HG02970 (cell line): Measurements from ENCODE around the gene PHF12.
"Not testable (repeated sequence)": the region's sequence is repeated elsewhere in the genome, so short reads cannot be mapped to it uniquely, and the experiment has no call there.

Source experiments
- ATAC-seq: cut with Tn5 transposase; IDR thresholded peaks from one replicate; pipeline ENCODE4 v1.9.1; 2021; ENCODE audit warnings: mild to moderate bottlenecking, moderate library complexity, moderate number of reproducible peaks; ENCODE audit not compliant: unreplicated experiment, low FRiP score

PHF12 gene

DNA sequence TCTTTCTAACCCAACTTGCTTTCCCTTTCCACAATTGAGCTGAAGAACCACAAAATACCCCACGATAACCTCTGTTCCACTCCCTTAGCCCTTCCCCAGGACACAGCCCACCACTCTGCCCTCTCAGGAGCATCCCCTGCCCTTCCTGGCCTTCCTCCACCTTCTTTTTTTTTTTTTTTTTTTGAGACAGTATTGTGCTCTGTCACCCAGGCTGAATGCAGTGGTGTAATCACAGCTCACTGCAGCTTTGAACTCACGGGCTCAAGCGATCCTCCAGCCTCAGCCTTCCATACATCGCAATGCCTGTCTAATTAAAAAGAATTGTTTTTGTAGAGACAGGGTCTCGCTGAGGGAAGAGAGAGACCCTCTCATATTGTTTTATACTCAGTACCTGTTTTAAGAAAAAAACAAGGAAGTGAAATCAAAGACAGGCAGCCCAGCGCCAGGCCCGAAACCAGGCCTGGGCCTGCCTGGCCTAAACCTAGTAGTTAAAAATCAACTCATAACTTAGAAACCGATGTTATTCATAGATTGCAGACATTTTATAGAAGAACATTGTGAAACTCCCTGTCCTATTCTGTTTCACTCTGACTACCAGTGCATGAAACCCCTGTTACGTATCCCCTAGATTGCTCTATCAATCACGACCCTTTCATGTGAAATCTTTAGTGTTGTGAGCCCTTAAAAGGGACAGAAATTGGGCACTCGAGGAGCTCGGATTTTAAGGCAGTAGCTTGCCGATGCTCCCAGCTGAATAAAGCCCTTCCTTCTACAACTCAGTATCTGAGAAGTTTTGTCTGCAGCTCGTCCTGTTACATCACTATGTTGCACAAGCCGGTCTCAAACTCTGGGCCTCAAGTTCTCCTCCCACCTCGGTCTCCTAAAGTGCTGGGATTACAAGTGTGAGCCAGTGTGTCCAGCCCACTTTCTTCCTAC is 57.8 kb downstream of the PHF12 start:
- ATAC-seq = not testable (repeated sequence)

DNA sequence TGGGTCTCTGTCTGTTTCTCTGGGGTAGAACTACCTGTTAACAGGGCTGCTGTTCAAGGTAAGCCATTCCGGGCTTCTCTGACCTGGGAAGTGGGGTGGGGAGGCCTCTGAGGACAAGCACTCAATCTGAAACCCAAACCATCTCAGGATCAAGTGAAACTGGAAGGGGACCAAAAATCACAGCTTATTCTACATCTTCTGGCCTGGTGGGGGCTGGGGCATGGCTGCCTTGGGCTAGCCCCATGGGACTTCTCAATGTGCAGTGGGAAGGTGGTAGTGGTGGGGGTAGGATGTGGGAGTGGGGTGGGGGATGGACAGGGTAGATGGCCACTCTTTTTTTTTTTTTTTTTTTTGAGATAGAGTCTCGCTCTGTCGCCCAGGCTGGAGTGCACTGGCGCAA is 59.3 kb downstream of the PHF12 start:
- ATAC-seq = no peak

DNA sequence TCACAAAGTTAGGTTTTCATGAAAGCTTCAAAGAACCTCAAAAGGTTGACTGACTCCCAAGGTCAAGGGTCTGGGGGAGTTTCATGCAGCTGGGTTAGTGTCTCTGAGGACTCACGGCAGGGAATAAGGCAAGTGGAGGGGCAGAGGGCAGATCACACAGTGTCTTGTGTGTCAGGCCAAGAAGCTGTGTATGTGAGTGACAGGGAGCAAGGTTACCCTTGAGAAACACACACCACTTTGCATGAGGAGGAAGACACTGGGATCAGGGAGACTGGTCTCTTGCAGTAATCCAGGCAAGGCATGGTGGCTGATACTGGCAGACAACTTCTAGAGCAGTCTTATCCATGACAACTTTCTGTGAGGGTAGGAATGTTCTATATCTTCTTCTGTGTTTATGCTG is 60.1 kb downstream of the PHF12 start:
- ATAC-seq = no peak

GRCh38 chr17:28889996-28890395 is 61.3 kb downstream of the PHF12 start:
- ATAC-seq = no peak

DNA sequence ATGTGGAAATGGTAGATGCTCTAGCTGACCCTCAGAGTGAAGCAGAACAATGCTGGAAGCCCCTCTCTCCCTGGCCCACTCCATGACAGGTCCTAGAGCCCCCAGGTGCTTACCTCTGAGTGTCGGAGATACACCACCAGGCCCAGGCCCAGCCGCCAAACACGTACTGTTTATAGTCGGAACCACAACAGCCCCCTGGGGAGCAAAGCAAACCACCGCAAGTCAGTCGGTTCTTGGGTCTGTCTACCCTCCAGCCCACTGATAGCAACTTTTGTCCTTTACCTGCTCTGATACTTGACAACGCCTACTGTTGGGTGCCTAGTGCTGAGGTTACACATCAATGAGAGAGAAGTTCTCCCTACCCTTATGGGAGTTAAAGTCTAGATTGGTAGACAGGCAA is 62.5 kb downstream of the PHF12 start:
- ATAC-seq = no peak

- no peak for ATAC-seq
These were observed 63.3 kb downstream of the PHF12 start for GRCh38 chr17:28887871-28888471.

- ATAC-seq = no peak
These were observed 65.4 kb downstream of the PHF12 start for GRCh38 chr17:28885951-28886350.

GRCh38 chr17:28885363-28885762 is 66.0 kb downstream of the PHF12 start:
- ATAC-seq = no peak

GRCh38 chr17:28883967-28884702 is 67.2 kb downstream of the PHF12 start:
- ATAC-seq = no peak

DNA sequence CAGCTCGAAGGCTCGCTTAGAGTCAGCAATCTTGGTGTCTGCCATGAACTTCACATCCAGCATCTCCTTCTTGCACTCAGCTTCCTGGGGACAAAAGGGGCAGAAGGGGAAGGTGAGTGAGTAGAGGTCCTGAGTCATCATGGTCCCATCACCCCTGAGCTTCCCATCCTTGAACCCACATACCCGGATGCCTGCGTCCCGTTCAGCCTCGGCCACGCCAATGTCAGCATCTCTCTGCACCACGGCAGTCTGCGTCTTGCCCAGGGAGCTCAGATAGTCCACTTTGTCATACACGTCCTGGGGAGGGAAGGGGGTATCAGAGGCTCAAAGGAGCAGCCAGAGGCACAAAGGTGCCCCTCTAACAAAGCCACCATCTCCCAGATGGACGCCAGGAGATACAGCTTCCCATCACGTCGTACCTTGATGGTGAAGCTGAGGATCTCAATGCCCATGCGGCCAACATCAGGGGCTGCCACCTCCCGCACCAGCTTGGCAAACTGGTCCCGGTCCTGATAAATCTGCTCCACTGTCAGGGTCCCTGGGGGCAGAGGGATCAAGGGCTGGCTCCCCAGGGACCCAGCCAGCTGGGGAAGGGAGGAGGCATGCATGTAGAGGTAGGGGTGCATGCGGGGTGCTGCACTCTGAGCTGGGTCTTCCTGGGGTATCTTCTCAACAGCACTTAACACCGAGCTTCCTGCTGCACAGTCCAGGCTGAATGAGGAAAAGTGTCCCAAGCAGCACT is 69.0 kb downstream of the PHF12 start:
- no peak for ATAC-seq

DNA sequence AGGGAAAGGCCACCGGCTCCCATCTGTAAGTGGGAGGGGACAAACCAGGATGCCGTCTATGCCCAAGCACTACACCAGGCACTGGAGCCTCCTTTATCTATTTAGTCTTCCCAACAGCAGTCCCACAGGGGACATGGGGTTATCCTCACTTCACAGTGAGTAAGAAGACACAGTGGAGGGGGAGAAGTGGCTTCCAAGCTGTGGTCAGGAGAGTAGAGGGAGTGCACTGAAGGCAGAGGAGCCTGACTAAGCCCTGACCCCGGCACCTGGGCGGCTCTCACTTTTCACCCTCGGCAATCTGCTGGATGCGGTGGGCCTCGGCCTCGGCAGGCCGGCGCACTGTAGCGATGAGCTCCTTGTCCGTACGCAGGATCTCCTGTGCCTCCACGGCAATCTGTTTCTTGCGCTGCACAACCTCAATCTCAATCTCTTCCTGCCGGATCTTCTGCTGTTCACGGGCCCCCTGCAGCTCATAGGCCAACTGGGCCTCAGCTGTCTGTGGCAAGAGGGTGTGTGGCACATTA is 69.7 kb downstream of the PHF12 start:
- no peak for ATAC-seq

DNA sequence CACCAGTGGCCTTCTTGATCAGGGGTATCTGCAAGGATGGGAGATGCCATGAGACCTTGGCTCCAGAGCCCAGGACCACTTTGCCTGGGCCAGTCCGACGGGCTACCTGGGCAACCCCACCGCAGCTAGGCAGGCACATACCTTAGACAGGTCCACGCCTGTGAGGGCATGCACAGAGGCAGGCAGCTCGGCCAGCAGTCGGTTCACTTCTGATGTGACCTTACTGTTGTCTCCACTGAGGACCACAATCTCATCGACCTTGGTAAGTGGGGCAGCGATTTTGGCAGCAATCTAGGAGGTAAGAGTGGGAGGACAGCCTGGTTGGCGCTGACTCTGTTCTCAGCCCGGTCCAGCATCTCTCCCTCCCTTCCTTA is 70.8 kb downstream of the PHF12 start:
- no peak for ATAC-seq

- ATAC-seq = no peak
These were observed 71.3 kb downstream of the PHF12 start for GRCh38 chr17:28879886-28880571.

- no peak for ATAC-seq
These were observed 72.3 kb downstream of the PHF12 start for GRCh38 chr17:28878981-28879380.

GRCh38 chr17:28878158-28878910 is 73.0 kb downstream of the PHF12 start:
- no peak for ATAC-seq

GRCh38 chr17:28877150-28877711 is 74.1 kb downstream of the PHF12 start:
- ATAC-seq = not testable (repeated sequence)

DNA sequence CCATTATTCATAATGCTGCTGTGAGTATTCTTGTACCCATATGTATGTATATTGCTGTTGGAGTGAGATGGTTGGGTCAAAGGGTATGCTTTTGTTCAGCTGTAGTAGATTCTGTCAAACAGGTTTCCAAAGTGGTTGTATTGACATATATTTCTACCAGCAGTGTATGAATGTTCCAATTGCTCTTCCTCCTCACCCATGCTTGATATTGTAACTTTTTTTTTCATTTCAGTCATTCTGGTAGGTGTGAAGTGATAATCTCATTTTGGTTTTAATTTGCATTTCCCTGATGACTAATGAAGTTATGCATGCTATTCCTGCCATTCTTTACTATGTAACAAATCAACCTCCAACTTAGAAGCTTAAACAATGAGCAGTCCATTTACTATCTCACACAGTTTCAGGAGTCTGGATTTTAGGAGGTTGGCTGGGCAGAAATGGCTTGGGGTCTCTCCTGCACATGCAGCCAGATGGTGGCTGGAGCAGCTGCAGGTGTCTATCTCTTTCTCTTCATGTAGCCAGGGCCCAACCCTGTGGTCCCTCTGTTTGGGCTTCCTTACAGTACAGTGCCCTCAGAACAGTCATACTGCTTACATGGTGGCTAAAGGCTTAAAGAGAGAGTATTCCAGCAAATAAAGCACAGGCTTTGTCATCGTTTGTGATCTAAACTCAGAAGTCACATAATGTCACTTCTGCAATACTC is 75.3 kb downstream of the PHF12 start:
- ATAC-seq = no peak

DNA sequence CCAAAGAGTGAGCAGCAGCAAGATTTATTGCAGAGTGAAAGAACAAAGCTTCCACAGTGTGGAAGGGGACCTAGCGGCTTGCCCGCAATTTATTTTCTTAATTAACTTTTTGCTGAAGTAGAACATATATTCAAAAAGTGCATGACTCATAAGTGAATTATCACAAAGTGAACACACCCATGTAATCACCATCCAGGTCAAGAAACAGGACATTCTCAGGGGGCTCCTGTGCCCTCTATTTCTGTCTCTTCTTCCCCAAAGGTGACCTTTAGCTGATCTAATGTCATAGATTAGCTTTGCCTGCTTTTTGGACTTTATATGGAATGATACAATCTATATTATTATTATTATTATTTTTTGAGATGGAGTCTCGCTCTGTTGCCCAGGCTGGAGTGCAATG is 76.6 kb downstream of the PHF12 start:
- no peak for ATAC-seq
